ENCODE measurements around the gene RETREG1.

The RETREG1 gene

DNA sequence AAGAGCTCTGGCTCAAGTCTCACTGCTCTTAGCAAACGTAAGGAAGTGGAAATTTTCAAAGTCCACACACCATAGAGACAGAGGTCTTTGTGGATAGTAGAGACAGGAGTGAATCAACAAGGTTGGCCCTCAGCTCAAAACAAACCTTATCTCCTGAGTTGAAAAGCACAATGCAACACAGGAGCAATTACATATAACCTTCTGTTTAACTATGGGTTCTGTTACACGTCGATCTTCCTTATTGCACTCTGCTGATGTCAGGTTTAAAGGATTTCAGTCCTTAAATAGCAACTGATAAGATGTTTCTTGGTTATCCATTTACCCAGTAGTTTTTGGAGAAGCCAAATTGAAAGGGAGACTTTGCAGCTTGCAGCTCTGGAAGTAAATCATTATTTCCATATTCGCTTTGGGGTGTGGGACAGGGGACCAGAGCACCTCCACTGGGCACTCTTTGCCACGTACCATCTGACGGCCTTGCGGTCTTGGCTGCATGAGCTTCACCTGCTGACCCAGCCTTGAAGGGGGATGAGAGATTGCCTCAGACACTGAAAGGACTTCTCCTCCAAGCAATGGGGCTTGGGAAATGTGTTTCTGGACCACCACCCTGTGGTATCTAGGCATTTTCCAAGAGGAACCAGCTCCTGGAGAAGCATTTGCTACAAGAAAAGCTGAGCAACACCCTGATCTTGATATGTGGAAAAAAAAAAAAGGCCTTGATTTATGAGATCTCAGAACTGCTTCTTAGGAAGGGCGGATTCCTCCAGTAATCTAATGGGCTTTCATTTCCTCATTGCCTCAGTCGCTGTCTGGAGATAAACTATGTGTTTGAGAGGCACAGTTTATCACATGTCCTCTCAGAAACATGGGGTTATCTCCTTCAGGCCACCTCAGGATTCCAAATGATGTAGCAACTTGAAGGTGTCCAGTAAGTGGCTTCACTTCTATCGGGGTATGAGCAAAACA, 95.0 kb downstream of the RETREG1 start:
- DNase-seq, result no peak

DNA sequence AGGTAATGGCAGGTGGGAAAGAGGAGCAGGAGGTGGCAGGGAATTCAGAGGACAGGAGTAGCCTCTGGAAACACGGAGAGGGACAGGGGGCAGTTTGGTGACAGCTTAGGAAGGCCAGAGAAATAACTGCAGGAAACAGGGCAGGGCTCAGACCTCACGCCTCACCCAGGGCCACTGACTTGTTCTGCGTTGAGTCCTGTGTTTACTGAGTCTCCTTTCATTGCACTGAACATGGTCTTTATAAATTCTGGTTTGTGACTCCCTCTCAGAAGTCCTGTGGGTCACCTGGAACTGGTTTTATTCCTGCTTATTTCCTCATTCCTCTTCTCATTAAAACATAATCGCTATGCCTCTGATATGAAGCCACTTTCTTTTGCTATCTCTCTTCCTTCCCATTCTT, 96.0 kb downstream of the RETREG1 start:
- DNase-seq, result no peak

DNA sequence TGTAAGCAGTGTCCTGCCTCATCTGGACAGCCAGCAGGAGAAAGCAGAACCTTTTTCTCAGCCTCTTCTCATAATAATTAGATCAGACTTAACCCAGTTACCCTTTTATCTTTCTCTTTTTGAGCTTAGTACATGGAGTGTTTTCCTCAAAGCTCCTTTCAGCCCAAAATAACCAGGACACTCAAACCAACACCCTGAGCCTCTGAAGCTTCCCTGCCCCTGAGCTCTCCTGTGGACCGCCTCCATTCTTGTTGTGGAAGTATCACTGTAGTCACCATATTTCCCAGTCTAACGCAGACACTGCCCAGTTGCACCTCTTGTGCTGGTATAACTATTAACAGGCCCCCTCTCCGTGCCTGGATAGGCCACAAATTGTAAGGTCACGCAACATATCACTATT, 97.4 kb downstream of the RETREG1 start:
- no peak for DNase-seq

DNA sequence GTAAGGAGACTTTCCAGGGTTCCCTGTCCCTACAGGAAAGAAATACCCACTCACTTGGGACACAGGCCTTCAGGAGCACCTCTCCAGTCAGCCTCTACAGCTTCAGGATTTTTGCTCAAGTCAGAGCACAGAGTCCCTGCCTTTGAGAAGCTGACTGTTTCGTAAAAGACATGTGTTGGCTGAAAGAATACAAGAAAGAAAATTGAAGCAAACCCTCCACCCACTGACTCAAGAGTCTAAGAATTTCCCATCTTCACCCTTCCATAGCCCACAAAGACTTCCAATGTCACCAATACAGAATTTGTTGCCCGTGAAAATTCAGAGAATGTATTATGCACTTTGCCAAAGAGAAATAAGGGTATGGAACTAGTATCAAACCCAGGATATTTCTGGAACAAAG, 98.2 kb downstream of the RETREG1 start:
- no peak for DNase-seq

DNA sequence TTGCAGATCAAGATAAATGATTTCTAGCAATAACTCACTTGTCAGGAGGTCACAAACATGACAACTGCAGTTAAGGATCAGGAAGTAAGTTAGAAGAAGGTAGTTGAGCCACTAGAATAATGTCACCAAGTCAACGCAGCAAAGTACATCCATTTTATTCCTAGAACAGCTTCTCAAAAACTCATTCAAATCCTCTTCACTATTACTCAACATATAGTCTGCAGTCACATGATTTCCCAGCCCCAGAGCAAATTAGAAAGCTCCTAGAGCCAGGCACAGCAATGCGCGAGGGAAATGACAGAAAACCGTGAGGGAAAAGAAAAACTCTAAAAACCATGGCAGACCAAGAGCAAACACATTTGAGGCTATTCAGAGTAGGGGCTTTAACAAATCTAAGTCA, 101.3 kb downstream of the RETREG1 start:
- DNase-seq, result no peak

DNA sequence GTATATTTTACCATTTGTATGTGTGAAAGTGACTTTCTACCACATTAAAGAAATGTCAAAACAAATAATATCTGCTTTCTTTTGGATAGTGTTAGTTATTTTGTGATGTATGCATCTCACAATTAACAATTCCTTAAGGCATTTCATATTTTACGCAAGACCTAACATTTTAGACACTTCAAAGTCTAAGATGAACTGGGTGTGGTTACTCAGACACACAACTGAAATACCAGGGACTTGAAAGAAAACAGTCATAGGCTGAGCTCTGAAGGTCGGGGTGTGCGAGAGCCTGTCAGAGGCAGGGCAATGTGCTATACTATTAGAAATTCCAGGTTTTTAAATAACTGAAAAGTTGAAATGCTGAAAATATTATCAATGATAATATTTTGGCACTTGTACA, 106.7 kb downstream of the RETREG1 start:
- no peak for DNase-seq

DNA sequence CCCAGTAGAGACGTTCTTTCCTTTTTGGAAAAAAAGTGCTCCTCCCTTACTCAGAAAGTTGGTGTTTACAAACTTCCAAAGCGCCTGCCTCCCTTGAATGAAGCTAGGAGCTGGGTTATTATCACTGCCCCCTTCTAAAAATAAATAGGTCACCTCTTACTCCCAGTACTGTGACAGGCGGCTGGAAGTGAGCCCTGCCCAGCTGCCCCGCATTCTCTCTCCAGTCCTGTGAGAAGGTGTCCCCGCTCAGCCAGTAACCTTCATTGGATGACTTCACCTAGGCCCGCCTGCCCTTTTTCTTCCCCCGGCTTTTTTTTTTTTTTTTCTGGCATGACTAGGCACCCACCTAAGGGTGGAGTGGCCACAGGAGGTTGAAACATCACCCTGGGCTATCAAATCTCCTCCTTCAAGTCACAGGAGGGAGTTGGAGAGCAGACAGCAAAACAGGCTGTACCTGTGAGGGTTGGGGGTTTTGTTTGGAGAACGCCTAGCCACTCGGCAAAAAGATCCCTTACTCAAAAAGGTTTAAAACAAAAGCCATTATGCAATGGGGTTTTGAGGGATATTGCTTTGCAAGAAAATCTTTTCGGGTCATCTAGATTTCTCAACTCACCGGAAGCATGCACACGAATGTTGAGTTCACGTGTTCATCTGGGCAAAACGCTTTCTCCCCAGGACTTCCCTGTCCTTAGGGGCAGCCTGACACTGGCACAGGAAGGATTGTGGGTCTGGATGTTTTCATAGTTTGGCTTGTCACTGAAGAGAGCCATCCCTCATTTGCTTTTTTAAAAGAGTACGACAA, 107.9 kb downstream of the RETREG1 start:
- no peak for DNase-seq

DNA sequence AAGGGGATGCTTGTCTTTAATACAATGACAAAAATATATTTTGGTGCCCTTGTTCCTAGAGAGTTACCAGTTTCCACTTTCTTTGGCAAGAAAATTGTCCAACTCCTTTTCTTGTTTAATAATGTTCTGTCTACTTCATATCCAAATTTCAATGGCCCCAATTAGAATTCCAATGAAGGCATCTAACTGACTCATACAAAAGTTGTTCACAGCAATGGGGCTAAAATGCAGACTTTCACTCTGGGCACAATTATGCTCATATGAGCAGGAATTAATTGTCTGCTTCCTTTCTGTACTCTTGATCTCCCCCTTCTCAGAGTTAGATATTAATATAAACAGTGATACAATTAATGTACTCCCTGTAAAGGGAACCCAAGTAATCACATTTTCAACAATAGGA, 109.1 kb downstream of the RETREG1 start:
- DNase-seq, result no peak

DNA sequence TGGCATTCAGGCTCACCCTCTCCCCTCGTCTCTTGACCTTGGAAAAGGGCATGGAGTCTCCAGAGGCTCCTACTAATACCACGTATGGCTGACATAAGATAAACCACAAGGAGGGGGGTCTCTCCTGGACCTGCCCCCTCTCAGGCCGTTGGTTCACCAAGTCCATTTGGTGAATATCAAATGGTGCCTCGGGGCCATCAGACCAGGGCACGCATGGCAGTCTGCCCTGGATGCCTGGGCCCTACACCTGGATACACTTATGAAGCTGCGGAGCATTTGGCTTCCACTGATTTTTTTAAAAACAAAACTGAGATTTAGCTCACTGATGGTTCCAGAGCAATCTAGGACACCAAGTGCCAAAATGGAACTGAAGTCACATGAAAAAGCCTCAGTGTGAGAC, 110.9 kb downstream of the RETREG1 start:
- DNase-seq, result no peak

DNA sequence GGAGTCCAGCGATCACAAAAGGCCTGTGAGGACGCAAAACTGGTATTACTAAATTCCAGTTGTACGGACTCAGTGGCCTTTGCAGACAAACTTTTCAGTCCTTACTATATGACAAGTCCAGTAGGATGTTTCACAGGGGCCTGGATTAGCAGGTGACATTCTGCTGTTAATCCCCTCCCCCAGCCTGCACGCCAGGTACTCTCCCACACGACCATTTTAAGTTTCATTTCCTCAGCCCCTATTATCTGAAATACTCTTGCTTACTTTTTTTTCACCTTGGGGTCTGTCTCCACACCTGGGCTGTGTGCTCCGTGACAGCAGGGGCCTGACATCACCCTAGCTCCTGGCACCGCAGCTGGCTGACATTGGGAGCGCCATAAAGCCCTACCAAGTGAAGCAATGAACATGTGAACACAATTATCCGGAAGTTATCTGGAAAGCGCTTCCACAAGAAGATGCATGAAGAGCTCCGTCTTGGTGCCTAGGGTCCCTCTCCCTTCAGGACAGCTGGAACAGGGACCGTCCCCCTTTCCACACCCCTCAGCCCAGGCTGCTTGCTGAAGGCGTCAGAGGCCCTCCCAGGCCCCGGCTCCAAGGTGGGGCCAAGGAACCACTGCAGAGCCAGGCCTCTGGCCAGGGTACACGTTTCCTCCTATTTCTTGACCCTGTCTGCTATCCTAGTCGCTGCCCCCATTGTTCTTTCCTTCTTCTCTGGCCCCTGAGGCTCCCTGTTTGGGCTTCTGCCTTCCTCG, 111.5 kb downstream of the RETREG1 start:
- DNase-seq, result no peak

DNA sequence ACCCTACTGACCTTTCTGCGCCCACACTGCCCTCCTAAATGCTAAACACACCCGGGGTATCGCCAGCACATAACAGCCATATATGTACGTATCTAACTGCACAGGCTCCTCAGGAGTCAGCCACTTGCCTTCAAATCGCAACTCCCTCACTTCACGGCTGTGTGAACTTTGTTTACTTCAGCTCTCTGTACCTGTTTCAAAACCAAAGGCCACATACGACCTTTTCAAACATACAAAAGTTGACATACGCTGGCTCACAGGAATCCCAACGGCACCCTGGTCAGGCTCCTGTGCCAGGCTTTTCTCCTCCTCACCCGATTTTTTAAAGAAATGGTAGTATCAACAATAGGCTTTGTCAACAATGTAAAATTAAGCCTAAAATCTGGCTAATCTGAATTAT, 112.2 kb downstream of the RETREG1 start:
- DNase-seq, result no peak

DNA sequence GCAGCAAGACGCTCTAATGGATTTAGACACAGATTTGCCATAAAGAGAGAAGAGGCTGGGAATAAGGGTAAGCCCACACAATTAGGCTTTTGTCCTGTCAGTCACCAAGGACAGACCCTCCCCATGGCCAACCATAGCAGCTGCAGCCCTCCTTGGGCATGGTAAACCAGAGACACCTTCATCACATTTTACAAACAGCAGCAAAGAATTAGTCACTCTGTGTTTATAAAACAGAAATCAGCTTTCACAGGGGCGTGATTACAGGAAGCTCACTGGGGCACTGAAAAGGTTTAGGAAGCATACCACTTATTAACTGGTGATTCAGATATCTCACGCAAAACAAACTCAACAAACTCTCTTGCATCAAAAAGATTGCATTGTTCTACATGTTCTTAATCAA, 113.9 kb downstream of the RETREG1 start:
- no peak for DNase-seq

DNA sequence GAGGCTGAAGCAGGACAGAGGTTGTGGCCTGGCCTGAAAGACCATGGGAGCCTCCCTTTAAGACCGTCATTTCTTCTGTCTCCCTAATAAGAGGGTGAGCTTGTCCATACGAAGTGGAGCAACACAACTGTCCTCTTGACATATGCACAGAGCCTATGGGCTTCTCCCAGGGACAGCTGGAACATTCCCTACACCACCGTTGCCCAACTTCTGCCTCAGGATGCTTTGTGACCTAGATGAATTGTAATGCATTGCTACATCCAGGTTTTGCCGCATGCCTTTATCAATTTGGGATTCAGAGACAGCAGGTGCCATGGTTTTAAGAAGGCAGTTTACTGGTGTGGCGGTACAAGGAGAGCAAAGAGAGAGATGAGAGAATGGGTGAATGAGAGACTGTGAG, 116.8 kb downstream of the RETREG1 start:
- DNase-seq, result no peak

DNA sequence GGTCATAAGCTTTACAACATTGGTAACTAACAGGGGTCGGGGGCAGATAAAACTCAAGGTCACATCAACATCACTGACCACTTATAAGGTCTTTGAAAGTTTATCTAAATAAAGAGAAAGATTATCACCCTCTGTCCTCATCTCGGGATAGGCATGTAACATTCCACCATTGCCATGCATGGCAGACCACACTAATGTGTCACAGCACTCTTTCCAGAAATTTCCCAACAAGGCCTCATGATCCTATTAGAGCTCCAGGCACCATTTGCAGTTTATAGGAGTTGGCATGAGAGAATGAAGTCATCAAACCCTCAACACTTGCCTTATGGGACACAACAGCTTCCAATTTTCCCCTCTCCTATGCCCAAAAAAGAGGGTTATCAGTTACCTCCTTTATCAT, 119.3 kb downstream of the RETREG1 start:
- DNase-seq, result no peak

DNA sequence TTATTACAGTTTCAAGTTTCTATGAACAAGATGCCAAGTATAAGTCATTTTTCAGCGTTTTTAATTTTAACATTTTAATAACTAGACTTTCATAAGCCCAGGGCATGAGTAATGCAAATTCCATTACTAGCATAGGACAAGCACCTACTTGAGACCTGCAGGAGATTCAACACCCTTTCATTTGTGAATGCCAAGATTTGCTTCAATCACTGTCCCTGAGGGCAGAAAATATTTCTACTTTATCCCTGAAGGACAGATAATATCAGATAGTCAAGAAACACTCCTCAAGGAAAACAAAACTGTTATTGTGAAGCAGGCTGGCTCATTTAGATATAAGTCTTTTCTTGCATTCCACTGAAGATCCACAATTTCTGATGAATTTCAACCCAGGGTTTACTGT, 123.5 kb downstream of the RETREG1 start:
- no peak for DNase-seq

DNA sequence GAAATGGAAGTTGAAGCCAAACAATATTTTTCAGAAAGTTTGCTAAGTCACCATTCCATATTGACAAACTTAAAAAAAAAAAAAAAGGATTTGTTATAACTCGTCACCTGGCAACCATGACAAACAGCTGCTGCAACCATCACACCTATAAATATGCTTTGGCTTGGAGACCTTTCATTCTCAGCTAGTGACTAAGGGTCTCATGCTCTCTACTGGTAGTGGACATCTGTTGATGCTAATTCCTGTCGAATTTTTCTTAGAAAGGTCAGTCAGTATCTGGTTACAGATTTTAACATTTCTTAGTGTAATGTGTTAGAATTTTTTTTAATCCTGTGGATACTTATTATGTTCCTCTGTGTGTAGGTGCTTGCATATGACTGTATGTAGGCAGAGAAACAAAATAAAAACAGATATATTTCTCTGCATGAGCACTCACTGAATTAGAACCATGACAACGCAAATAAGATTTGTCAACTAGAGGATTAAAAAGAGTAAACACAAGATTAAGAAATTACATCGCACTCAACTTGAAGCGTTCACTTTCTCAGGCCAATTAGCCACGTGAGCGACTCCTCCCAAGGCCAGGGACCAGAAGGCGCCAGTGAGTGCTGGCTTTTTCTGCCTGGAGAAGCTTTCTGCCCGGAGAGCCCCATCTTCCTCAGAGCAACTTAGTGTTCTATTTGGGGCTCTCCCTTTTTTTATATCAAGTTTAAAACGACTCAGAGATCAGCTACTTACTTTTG, 124.2 kb downstream of the RETREG1 start:
- DNase-seq, result no peak

DNA sequence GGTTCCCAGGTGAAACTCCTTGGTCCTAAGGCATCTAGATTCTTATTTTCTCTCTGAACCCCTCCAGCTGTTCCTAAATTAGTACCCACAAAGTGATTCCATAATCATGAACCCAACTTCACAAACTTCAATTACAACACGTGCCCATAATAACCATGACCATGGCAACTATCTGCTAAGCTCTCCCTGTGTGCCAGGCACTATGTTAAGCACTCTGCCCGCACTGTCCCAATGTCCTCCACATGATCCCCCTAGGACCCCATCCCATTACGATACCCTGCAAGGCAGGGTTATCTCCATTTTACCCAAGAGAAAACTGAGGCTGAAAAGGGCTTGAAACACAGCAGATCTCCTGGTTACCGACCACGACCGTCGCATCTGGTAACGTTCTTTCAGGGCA, 125.9 kb downstream of the RETREG1 start:
- DNase-seq, result no peak

DNA sequence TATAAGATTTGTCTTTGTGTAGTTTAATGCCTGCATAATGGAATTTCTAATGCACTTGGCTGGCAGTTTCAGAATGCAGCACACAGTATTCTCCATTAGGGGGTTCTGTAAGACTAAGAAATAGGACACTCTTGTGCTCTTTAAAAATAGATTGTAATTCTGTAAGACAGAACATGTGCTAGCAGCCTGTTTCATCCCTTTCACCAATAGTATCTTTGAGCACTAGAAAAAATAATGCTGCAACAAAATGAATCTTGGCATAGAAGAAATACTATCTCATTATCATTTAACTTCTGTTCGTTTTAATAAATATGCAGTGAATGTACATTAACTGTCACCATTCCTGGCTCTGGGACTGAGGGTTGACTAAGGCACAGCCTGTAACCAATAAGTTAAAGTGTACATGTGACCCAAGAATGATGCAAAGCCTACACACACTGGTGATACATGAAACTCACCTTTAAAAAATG, 127.4 kb downstream of the RETREG1 start:
- peak; percentile 19 for DNase-seq

DNA sequence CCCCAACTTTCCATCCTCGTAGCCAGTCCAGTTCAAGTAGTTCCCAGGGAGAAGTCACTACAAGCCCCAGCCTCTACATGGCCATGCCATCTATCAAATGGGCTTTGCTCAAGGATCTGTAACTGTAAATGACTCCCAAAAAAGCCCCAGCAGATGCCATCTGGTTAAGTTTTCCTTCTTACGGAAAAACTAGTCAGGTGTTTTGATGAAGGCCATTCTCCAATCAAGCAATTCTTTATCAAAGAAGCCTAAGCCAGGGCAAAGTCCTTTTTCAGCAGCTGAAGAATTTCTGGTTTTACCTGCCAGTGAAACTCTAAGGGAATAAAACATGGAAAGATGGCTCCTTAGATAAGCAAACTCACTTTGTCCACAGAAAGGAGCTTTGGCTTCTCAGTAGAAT, 129.3 kb downstream of the RETREG1 start:
- no peak for DNase-seq

DNA sequence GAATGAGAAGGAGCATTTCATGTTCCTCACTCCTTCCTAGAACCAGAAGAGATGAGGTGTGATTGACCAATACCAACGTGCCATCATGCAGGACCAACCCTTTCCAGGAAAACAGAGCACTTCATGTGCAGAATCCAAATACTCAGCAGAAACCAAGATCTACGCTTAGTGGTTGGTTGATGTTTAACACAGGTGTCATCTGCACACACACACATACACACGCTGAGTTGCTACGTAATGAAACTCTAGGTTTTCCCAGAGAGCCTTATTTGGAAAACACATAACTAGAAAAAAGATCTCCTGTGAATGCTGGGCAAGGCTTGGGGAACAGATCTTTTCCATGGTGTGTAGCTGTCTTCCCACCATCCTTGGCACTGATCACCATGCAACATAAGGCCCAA, 130.1 kb downstream of the RETREG1 start:
- no peak for DNase-seq

DNA sequence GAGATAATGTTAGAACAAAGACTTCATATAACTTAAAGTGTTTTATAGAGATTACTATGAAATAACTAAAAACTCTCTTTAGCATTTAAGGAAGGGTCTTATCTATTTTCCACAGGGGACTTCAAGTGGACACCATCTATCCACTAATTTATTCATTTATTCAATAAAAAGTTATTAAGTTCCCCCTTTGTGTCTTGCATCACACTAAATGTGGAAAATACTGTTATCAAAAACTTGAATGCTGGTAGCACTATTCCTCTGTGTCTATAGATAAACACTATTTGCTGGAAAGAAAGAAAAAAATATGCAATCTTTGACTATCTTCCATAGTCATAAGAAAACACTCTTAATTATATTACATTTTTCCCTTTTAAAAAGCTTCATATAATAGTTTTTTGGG, 131.1 kb downstream of the RETREG1 start:
- no peak for DNase-seq

DNA sequence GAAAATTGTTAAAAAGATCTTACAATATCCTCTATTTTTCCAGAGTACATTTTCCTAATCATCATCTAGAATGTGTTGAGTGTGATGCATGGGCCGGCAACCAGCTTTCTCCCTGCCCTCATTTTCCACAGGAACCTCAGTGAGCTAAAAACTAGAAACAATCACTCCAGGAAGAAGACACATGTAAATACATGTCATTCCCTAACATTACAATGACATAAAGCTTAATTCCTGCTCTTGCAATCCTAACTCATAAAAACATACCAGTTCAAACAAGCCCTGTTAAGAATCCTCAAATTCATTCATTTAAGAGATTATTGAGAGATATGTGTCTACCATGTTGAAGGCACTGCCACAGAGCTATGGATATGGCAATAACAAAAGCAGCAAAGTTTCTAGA, 132.7 kb downstream of the RETREG1 start:
- no peak for DNase-seq

DNA sequence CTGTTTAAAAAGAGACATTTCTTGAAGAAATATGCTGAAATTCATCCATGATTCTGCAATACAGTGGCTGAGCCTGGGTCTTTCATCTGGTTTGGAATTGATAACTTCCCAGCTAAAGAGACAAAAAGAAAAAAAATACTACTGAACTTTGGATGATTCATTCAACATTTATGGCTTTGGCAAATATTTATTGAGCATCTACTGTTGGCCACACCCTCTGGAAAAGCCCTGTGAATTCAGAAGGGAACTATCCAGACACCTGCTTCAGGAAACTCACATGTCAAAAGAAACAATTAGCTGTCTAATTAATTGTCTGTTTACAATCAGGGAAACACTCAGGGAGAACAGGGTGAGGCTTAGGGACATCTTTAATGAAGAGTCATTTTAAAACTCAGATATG, 133.4 kb downstream of the RETREG1 start:
- no peak for DNase-seq
